ENCODE results near the gene SLC39A6.
"Not testable (repeated sequence)": the region's sequence is repeated elsewhere in the genome, so short reads cannot be mapped to it uniquely, and the experiment has no call there.

The SLC39A6 gene

DNA sequence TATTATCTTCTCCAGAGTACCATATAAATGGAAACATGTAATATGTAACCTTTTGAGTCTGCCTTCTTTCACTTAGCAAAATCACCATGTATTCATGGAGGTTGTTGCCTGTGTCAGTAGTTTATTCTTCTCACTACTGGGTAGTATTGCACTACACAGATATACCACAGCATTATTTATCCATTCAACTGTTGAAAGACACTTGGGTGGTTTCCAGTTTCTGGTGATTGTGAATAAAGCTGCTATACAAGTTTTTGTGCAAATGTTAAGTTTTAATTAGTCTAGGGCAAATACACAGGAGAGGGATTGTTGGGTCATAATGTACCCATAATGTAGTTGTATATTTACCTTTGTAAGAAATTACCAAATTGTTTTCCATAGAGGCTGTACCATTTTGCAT, 32.2 kb downstream of the SLC39A6 start:
- no peak for DNase-seq (ENCODE audit: low spot score)

DNA sequence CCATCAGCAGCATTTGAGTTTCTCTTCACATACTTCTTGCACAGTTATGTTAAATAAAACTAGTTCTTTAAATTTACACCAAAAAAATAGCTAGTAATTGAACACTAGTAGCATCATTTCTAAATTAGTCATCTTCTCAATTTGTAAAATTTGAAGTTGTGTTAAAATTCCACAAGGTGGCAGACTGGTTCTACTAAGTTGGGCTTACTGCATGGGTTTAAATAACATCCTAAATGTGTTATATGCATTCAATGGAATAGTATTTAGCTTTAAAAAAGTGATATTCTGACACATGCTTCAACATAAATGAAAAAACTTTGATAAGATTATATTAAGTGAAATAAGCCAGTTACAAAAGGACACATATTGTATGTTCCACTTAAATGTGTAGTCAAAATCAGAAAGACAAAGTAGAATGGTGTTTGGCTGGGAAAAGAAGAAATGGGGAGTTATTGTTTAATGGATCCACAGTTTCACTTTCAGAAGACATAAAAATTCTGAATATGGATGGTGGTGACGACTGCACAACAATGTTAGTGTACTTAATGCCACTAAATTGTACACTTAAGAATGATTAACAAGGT, 33.1 kb downstream of the SLC39A6 start:
- peak; percentile 52 for DNase-seq (ENCODE audit: low spot score)

DNA sequence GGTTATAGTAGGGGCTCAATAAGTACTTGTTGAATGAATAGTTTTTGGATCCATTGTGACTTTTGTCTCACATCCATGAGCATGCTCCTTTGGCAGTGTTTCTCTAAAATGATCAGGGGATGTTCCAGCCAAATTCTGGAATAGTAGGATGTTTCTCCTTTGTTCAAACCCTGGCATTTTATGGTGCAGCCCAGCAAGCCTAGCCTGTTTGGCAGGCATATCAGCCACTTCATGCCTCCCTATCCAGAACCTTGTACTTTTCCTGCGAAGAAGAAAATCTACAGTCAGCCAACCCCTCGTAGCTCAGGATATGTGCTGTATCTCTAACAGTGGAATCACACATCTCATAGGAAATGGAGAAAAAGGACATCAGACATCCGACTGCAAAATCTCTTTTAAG, 34.7 kb downstream of the SLC39A6 start:
- no peak for DNase-seq (ENCODE audit: low spot score)

DNA sequence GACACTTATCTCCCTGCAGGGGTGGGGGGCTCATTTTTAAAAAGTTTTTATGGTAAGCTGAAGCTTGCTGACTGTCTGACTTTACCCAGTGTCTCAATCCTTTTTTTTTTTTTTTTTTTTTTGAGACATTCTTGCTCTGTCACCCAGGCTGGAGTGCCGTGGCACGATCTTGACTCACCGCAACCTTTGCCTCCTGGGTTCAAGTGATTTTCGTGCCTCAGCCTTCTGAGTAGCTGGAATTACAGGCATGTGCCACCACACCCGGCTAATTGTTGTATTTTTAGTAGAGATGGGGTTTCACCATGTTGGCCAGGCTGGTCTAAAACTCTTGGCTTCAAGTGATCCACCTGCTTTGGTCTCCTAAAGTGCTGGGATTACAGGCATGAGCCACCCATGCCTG, 37.0 kb downstream of the SLC39A6 start:
- DNase-seq (ENCODE audit: low spot score), result not testable (repeated sequence)

DNA sequence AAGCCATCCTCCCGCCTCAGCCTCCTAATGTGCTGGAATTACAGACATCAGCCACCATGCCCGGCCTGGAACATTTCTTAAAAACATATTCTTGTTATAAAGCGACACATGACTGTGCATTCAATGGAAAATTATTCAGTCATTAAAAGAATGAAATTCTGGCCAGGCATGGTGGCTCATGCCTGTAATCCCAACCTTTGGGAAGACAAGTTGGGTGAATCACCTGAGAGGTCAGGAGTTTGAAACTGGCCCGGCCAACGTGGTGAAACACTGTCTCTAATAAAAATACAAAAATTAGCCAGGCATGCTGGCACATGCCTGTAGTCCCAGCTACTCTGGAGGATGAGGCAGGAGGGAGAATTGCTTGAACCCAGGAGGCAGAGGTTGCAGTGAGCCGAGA, 40.1 kb downstream of the SLC39A6 start:
- DNase-seq (ENCODE audit: low spot score), result no peak

DNA sequence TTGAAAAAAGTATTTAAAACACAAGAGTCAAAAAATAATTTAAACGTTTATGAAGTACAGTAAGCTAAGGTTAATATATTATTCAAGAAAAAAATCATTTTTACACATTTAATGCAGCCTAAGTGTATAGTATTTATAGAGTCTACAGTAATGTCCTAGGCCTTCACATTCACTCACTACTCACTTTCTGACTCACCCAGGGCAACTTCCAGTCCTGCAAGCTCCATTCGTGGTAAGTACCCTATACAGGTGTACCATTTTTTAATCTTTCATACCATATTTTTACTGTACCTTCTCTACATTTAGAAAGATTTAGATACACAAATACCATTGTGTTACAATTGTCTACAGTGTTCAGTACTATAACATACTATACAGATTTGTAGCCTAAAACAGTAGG, 40.9 kb downstream of the SLC39A6 start:
- DNase-seq (ENCODE audit: low spot score), result no peak

DNA sequence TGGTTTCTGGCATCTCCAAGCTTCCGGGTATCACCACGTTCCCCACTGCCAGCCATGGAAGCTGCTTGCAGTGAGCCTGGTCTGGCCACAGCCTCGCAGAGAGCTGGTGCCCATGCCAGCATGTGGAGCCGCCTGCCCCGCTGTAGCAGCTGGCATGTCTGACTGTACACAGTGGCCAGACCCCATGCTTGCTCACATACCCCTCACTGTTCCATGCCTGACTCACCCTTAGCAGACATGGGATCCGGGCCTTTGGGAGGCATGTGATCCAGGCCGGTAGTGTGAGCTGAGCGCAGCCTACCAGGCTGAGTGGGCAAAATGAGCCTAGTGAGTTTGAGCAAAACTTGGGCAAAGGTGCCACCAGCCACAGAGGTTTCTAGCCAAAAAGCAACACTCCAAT, 43.0 kb downstream of the SLC39A6 start:
- DNase-seq (ENCODE audit: low spot score), result no peak

DNA sequence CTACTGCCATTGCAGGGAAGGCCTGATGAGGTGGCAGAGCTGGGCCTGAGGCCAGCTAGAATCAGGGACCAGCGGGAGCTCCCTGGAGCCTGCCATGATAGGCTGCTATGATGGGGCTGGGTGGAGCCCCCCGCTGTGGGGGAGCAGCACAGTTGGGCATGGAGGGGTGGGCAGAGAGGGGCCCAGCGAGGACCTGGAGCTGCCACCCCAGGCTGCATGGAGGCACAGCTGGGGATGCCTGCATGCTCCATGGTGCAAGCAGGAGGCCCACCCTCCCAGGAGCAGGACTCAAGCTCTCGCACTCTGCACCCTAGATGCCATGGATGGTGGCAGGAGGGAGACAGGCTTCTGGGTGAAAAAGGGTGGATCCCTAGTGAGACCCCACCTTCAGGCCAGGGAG, 43.9 kb downstream of the SLC39A6 start:
- DNase-seq (ENCODE audit: low spot score), result no peak

DNA sequence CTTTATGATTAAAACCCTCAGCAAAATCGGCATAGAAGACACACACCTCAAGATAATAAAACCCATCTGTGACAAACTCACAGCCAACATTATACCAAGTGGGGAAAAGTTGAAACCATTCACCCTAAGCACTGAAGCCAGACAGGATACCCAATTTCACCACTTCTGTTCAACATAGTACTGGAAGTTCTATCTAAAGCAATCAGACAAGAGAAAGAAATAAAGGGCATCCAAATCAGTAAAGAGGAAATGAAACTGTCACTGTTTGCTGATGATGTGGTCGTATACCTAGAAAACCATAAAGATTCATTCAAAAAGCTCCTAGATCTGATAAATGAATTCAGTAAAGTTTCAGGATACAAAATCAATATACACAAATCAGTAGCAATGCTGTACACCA, 45.4 kb downstream of the SLC39A6 start:
- no peak for DNase-seq (ENCODE audit: low spot score)

DNA sequence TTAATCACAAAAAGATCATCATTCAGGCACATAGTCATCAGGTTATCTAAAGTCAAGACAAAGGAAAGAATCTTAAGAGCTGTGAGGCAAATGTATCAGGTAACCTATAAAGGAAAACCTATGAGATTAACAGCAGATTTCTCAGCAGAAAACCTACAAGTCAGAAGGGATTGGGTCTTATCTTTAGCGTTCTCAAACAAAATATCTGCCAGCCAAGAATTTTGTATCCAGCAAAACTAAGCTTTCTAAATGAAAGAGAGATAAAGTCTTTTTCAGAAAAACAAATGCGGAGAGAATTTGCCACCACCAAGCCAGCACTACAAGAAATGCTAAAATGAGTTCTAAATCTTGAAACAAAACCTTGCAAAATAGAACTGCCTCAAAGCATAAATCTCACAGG, 48.0 kb downstream of the SLC39A6 start:
- not testable (repeated sequence) for DNase-seq (ENCODE audit: low spot score)

DNA sequence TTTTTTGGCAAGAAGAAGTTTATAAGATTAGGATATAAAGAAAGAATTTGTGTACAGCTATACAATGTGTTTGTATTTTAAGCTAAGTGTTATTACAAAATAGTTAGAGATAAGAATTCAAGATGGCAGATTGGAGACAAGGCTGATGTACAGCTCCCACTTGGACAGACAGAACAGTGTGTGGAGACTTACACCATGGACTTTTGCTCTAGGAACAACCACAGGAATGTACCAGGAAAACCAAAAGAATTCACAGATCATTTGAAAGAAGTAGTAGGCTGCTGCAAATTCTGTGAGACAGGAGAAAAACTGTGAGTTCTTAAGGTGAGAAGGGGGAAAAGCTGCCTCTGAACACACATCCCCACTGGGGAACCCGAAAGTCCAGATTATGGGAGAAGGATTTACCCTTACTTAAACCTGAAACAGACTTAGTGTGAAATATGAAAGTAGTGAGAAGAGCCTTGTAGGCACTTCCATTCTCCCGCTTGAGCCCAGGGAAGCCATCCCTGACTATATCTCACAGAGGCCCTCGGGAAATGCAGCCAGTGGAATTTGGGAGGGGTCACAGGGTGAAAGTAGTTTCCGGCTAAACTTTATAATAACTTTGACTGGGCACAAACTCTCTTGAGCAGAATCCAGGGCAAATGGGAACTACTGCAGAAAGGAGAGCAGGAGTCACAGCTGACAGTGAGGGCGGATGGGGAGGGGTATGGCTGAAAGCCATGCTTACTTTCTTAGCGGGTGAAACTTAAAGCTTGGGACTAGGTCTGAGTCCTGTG, 50.2 kb downstream of the SLC39A6 start:
- DNase-seq (ENCODE audit: low spot score), result no peak

DNA sequence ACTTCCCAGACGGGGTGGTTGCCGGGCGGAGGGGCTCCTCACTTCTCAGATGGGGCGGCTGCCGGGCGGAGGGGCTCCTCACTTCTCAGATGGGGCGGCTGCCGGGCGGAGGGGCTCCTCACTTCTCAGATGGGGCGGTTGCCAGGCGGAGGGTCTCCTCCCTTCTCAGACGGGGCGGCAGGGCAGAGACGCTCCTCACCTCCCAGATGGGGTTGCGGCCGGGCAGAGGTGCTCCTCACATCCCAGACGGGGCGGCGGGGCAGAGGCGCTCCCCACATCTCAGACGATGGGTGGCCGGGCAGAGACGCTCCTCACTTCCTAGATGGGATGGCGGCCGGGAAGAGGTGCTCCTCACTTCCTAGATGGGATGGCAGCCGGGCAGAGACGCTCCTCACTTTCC, 51.4 kb downstream of the SLC39A6 start:
- not testable (repeated sequence) for DNase-seq (ENCODE audit: low spot score)

DNA sequence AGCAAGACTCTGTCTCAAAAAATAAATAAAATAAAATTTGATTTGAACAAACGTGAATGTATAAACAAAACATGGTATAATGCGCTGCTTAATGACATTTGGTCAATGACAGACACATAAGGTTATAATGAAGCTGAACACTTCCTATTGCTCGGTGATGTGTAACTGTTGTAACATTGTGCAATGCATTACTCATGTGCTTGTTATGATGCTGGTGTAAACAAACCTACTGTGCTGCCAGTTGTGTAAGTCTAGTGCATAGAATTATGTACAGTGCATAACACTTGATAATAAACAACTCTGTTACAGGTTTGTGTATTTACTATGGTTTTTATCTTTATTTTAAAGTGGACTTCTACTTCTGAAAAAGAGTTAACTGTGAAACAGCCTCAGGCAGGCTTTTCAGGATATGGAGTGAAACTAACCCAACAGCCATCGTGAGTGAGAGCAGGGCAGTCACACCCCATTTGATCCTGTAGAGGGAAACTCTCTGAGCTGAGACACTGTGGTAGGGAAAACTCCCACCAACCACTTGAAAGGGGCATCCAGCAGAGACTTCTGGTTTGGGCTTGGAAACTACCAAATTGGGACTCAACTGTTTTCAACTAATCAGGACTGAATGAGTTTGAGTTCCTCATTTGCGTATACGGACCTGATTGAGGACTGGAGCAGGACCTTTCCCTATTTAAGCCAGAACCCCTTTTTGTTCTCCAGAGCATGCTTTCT, 53.1 kb downstream of the SLC39A6 start:
- no peak for DNase-seq (ENCODE audit: low spot score)

DNA sequence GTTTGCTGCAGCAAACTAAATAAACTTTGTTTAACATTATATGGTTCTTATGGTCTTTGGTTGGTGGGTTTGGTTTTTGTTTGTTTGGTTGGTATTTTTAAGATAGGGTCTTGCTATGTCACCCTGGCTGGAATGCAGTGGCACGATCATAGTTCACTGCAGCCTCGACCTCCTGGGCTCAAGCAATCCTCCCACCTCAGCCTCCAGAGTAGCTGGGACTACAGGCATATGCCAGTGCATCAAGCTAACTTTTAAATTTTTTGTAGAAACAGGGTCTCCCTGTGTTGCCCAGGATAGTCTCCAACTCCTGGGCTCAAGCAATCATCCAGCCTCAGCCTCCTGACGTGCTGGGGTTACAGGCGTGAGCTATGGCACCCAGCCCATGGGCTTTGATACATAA, 54.7 kb downstream of the SLC39A6 start:
- no peak for DNase-seq (ENCODE audit: low spot score)

DNA sequence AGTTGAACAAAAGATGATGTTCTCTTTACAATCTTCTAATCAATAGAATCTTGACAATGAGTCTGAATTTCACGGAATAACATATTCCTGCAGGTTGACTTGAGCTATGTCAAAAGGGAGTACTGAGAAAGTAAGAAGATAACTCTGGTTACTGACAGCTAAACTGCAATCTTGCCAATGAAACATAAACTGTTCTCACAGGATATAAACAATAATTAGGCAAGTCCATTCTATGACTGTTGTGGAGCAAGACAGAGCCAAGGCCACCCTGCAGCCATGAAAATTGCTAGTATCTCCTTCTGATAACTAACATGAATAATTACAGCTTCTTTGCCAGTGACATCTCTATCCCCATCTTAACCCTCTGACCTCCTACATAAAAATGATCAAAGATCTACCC, 55.5 kb downstream of the SLC39A6 start:
- no peak for DNase-seq (ENCODE audit: low spot score)

DNA sequence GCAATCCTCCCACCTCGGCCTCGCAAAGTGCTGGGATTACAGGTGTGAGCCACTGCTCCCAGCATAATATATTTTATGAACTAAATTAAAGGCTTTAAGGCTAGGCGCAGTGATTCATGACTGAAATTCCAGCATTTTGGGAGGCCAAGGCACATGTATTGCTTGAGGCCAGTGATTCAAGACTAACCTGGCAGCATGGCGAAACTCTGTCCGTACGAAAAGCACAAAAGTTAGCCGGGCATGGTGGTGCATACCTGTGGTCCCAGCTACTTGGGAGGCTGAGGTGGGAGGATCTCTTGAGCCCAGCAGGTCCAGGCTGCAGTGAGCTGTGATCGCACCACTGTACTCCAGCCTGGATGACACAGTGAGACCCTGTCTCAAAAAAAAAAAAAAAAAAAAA, 56.7 kb downstream of the SLC39A6 start:
- DNase-seq (ENCODE audit: low spot score), result not testable (repeated sequence)

DNA sequence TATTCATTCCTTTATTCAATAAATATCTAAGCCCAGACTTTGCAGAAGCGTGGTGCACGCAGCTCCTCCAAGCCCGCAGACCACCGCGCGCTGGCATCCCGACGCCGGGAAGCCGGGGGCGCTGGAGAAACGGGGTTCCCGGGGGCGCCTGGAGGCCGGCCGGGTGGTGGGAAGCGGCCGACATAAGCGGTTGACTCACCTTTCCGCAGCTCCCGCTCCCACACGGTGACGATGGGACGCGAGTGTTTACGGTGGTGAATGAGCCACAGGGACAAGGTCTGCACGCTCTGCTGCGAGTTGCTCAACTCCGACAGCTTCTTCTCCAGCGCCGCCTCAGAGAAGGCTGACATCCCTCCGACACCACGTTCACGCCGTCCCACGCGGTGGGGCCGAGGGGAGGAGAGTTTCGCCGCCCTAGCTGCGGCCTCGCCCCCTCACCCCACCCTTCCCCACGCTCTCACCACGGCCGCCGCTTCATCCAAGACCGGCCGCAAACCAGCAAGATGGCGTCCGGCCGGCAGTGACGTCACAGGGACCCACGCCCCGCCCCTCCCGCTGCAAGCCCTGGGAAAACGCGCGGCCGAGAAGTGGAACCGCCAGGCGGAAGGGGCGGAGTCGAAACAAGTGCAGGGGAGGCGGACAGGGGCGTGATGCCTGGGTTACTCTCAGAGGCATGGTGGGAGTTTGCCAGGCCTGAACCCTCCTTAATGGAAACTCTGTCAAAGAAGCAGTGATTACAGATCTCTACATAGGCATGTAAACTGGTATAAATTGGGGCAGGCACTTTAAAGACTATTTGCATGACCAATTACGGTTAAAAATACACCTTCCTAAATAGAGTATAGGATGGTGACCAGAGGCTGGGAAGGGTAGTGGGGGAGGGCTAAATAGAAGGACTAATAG, 61.8 kb downstream of the SLC39A6 start, which contains the start of gene RPRD1A:
Gene RPRD1A (minus strand): TSS at position 505 of the 903 bp plus-strand sequence. CDS start 155 bp downstream, at position 350.
- peak; percentile 95 for DNase-seq (ENCODE audit: low spot score)

DNA sequence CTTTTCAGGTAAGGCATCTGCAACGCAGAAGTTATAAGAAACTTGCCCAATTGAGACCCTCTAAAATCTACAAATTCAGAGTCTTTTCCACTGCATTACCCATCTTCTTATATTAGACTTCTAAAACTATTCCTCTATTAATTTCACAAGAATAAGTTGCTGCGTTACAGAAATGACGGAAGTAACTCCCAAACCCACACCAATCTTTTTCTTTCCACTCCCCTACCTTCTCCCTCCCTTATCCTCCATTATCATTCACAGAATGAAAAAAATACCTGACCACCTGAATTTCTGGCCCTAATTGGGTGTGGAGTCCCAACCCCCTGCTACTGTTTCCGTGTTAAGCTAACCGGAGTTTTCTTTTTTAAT, 62.5 kb downstream of the SLC39A6 start:
- no peak for DNase-seq (ENCODE audit: low spot score)

DNA sequence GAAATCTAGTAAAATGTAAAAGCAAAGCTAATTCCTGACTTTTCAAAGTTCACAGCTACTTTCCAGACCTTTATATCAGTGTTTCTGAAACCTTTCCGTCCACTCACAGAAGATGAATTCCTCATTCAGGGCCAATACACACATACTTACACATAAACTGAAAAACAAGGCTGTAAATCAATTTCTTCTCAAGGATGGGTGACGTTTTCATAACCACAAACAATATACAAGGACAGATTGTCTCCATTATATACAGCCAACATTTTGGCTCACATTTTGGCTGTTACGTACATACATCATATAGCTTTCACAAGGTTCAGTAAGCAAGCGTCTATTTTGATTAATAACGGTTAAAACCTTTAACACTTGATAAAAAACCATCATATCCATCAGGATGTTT, 63.1 kb downstream of the SLC39A6 start:
- no peak for DNase-seq (ENCODE audit: low spot score)

DNA sequence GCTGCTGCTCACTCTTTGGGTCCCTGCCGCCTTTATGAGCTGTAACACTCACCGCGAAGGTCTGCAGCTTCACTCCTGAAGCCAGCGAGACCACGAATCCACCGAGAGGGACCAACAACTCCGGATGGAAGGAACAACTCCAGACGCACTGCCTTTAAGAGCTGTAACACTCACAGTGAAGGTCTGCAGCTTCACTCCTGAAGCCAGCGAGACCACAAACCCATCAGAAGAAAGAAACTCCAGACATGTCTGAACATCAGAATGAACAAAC, 64.4 kb downstream of the SLC39A6 start:
- not testable (repeated sequence) for DNase-seq (ENCODE audit: low spot score)

DNA sequence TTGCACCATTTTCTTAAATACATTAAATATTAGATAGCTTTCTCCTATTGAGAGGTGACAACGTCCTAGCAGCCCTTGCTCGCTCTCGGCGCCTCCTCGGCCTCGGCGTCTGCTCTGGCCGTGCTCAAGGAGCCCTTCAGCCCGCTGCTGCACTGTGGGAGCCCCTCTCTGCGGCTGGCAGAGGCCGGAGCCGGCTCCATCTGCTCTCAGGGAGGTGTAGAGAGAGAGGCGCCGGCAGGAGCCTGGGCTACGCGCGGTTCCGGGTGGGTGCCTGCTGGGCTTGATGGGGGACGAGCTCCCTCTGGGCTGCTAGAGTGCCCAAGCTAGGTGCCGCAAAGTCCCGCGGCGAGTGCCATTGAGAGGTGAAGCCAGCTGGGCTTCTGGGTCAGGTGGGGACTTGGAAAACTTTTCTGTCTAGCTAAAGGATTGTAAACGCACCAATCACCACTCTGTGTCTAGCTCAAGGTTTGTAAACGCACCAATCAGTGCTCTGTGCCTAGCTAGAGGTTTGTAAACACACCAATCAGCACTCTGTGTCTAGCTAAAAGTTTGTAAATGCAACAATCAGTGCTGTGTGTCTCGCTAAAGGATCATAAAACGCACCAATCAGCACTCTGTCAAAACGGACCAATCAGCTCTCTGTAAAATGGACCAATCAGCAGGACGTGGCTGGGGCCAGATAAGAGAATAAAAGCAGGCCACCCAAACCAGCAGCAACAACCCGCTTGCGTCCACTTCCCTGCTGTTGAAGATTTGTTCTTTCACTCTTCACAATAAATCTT, 64.9 kb downstream of the SLC39A6 start:
- DNase-seq (ENCODE audit: low spot score), result no peak

DNA sequence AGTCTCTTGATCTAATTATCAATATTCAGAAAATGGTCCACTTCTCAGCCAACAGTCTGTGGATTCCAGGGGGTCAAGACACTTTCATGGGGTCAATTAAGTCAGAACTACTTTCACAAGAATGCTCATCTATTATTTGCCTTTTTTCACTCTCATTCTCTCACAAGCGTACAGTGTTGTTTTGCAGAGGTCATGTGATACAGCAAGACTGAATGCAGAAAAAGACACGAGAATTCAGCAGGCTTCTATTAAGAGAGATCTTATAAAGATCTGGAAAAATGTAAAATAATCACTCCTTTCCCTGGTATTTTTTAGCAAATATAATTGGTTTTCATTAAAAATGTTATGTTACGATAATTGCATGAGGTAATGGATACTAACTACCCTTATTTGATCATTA, 70.5 kb downstream of the SLC39A6 start:
- no peak for DNase-seq (ENCODE audit: low spot score)

All from cerebellar cortex (tissue), 1 donor.